GM10248 (cell line): ENCODE data around the gene SPATA25.

Source experiments
- CTCF ChIA-PET: fragments of 300-600 bp; sonication (Branson Sonifier 250); formaldehyde crosslinking; extraction: SDS; loops from one replicate; lab custom pipeline; 2021; ENCODE audit warnings: antibody characterized with exemption; lab: Yijun Ruan, JAX
- POLR2A ChIA-PET: fragments of 350-650 bp; sonication (Branson Sonifier 250); formaldehyde crosslinking; extraction: SDS; loops from one replicate; lab custom pipeline; 2020; ENCODE audit warnings: antibody characterized with exemption; lab: Yijun Ruan, JAX
- DNase-seq: peaks from one replicate; pipeline ENCODE4 v3.0.0; 2012; ENCODE audit errors: extremely low spot score
- CTCF ChIP-seq: IDR thresholded peaks from 2 replicates; pipeline ENCODE4 v1.5.1; 2012; ENCODE audit warnings: mild to moderate bottlenecking, low read depth; ENCODE audit errors: extremely low read depth, missing control alignments, control extremely low read depth

The SPATA25 gene

GRCh38 chr20:45920462-45921336, 33.3 kb upstream of the SPATA25 start:
- DNase-seq, result no peak
- no peak for TF ChIP-seq CTCF
- ChIA-PET POLR2A (interaction anchor here (0.6 kb wide), 1 partner anchor 15 kb away, joined by 3 read pairs; no protein-coding TSS in a partner anchor), CTCF (interaction anchor here (0.9 to 2.3 kb wide), 5 partner anchors 10 to 67 kb away, joined by 3 to 9 read pairs (median 3); no protein-coding TSS in a partner anchor)

GRCh38 chr20:45919542-45920399, 32.3 kb upstream of the SPATA25 start:
- DNase-seq, result no peak
- CTCF ChIA-PET, result interaction anchor here (0.9 to 2.3 kb wide), 6 partner anchors 9 to 51 kb away, joined by 3 to 9 read pairs (median 3); no protein-coding TSS in a partner anchor
- POLR2A ChIA-PET, result interaction anchor here (0.6 to 0.9 kb wide), 3 partner anchors 15 to 99 kb away, joined by 3 to 8 read pairs (median 3); no protein-coding TSS in a partner anchor
- no peak for TF ChIP-seq CTCF

GRCh38 chr20:45918779-45919537, 31.5 kb upstream of the SPATA25 start:
- ChIA-PET CTCF (interaction anchor here (0.9 to 2.3 kb wide), 6 partner anchors 8 to 22 kb away, joined by 3 to 9 read pairs (median 3); no protein-coding TSS in a partner anchor), POLR2A (interaction anchor here (0.5 to 0.9 kb wide), 2 partner anchors 16 kb away, joined by 4 to 8 read pairs; no protein-coding TSS in a partner anchor)
- no peak for TF ChIP-seq CTCF
- DNase-seq, result no peak

GRCh38 chr20:45918182-45918737, 30.8 kb upstream of the SPATA25 start:
- CTCF ChIA-PET, result interaction anchor here (0.9 to 2.3 kb wide), 4 partner anchors 13 to 51 kb away, joined by 3 to 7 read pairs (median 4); no protein-coding TSS in a partner anchor
- DNase-seq, result no peak
- POLR2A ChIA-PET, result interaction anchor here (0.5 kb wide), 1 partner anchor 17 kb away, joined by 4 read pairs; no protein-coding TSS in a partner anchor
- no peak for TF ChIP-seq CTCF

GRCh38 chr20:45917790-45918141, 30.3 kb upstream of the SPATA25 start:
- ChIA-PET POLR2A (no interaction called here), CTCF (interaction anchor here (0.7 to 1.3 kb wide), 4 partner anchors 11 to 52 kb away, joined by 3 to 4 read pairs (median 3); no protein-coding TSS in a partner anchor)
- no peak for TF ChIP-seq CTCF
- DNase-seq, result no peak
